Keratinocyte (primary cell): ENCODE measurements around the gene KEL.

Source experiments
- CTCF ChIP-seq, 3 experiments: IDR thresholded peaks in 1 of 3; conservative IDR thresholded peaks in 1 of 3; optimal IDR thresholded peaks in 1 of 3; 2 replicates in 2 of 3; 3 replicates in 1 of 3; pipeline versions ENCODE3 to v1.5.1; 2011; ENCODE audit warnings: low read length in 3 of 3, mild to moderate bottlenecking in 3 of 3, moderate library complexity in 2 of 3, control low read depth in 1 of 3, inconsistent platforms in 1 of 3; ENCODE audit not compliant: insufficient read depth in 2 of 3; ENCODE audit errors: extremely low read depth in 1 of 3
- EZH2 ChIP-seq: IDR thresholded peaks from one replicate; pipeline ENCODE4 v1.6.1; 2012; ENCODE audit warnings: inconsistent platforms, mild to moderate bottlenecking, low read length, moderate library complexity

- TF ChIP-seq CTCF (optimal IDR thresholded peaks at IDR 0.05 in 1 of 3, IDR thresholded peaks at IDR 0.05 in 1 of 3, conservative IDR thresholded peaks at IDR 0.05 in 1 of 3; ENCODE audit: extremely low read depth in 1 of 3, insufficient read depth in 2 of 3, low read length in 3 of 3) (no peak), EZH2 (no peak)
These were observed 40.7 kb upstream of the KEL start for GRCh38 chr7:143002898-143003297.
